ENCODE measurements around the gene METTL9. TPM values are rescaled to one million over a fixed set of nuclear protein-coding genes. Genes with fewer than 3 reads are reported as not detected.
A peak's percentile ranks its signal among the peaks of the same experiment; 100 is the strongest.

METTL9 gene
- total and polyA plus RNA-seq, 2 experiments from 2014 or later: 112 to 229 TPM

- Histone ChIP-seq H3K9me3 (ENCODE audit: low read depth) (no peaks in the 10 kb centered on the region), H3K27ac (no peak overlapping the region), H3K9me2 (replicated peaks; ENCODE audit: insufficient read depth) (no peaks in the 10 kb centered on the region), H2AFZ (no peak overlapping the region), H3K36me3 (replicated peaks; ENCODE audit: insufficient read depth, low read depth) (no peaks in the 10 kb centered on the region), H3K4me2 (no peak overlapping the region), H3K27me3 (no peaks in the 10 kb centered on the region), H3K4me1 (ENCODE audit: insufficient read depth) (no peaks in the 10 kb centered on the region), H3K79me2 (peaks cover 36% of the 10 kb centered on the region), H3K4me3 (no peak overlapping the region), H4K20me1 (ENCODE audit: insufficient read depth, poor library complexity, severe bottlenecking) (no peaks in the 10 kb centered on the region)
- no peak for TF ChIP-seq EZH2 (IDR thresholded peaks at IDR 0.05; ENCODE audit: borderline replicate concordance)
- TF ChIP-seq EZH2phosphoT487 (IDR thresholded peaks at IDR 0.05; ENCODE audit: low read depth, severe bottlenecking, unreplicated experiment): no peak
- no peak for TF ChIP-seq CTCF (IDR thresholded peaks at IDR 0.05; ENCODE audit: poor library complexity)
- no peak for DNase-seq (ENCODE audit: low spot score)
- WGBS (ENCODE audit: low lambda C conversion rate, missing lambda C conversion rate): 92% methylated on average over 4 of the region's 4 CpGs
These were observed 45.3 kb downstream of the METTL9 start for GRCh38 chr16:21644674-21645073.

GRCh38 chr16:21645261-21645721 is 45.9 kb downstream of the METTL9 start:
- Histone ChIP-seq H2AFZ (no peak overlapping the region), H3K4me1 (ENCODE audit: insufficient read depth) (no peaks in the 10 kb centered on the region), H3K27me3 (no peaks in the 10 kb centered on the region), H3K79me2 (peaks cover 35% of the 10 kb centered on the region), H3K27ac (no peak overlapping the region), H4K20me1 (ENCODE audit: insufficient read depth, poor library complexity, severe bottlenecking) (no peaks in the 10 kb centered on the region), H3K9me3 (ENCODE audit: low read depth) (no peaks in the 10 kb centered on the region), H3K9me2 (replicated peaks; ENCODE audit: insufficient read depth) (no peaks in the 10 kb centered on the region), H3K4me3 (no peak overlapping the region), H3K4me2 (peak overlapping the region; percentile 53), H3K36me3 (replicated peaks; ENCODE audit: insufficient read depth, low read depth) (no peaks in the 10 kb centered on the region)
- no peak for TF ChIP-seq CTCF (IDR thresholded peaks at IDR 0.05; ENCODE audit: poor library complexity)
- no peak for TF ChIP-seq EZH2phosphoT487 (IDR thresholded peaks at IDR 0.05; ENCODE audit: low read depth, severe bottlenecking, unreplicated experiment)
- TF ChIP-seq EZH2 (IDR thresholded peaks at IDR 0.05; ENCODE audit: borderline replicate concordance): no peak
- DNase-seq (ENCODE audit: low spot score): no peak
- 97% methylated on average over 9 of the region's 9 CpGs for WGBS (ENCODE audit: low lambda C conversion rate, missing lambda C conversion rate)

GRCh38 chr16:21646091-21646490 is 46.7 kb downstream of the METTL9 start:
- Histone ChIP-seq H3K4me1 (ENCODE audit: insufficient read depth) (no peaks in the 10 kb centered on the region), H3K4me2 (peak overlapping the region; percentile 53), H3K36me3 (replicated peaks; ENCODE audit: insufficient read depth, low read depth) (no peaks in the 10 kb centered on the region), H3K27ac (no peak overlapping the region), H3K9me3 (ENCODE audit: low read depth) (no peaks in the 10 kb centered on the region), H4K20me1 (ENCODE audit: insufficient read depth, poor library complexity, severe bottlenecking) (no peaks in the 10 kb centered on the region), H3K79me2 (peaks cover 37% of the 10 kb centered on the region), H2AFZ (no peak overlapping the region), H3K4me3 (no peak overlapping the region), H3K9me2 (replicated peaks; ENCODE audit: insufficient read depth) (no peaks in the 10 kb centered on the region), H3K27me3 (no peaks in the 10 kb centered on the region)
- 56% methylated on average over 5 of the region's 5 CpGs for WGBS (ENCODE audit: low lambda C conversion rate, missing lambda C conversion rate)
- TF ChIP-seq EZH2phosphoT487 (IDR thresholded peaks at IDR 0.05; ENCODE audit: low read depth, severe bottlenecking, unreplicated experiment) (no peak), CTCF (IDR thresholded peaks at IDR 0.05; ENCODE audit: poor library complexity) (no peak), EZH2 (IDR thresholded peaks at IDR 0.05; ENCODE audit: borderline replicate concordance) (no peak)
- no peak for DNase-seq (ENCODE audit: low spot score)

Measured in hepatocyte (in vitro differentiated cells).